MG63 (cell line): ENCODE measurements around the gene EPB41. TPM values are rescaled to one million over a fixed set of nuclear protein-coding genes. Genes with fewer than 3 reads are reported as not detected.
"Not testable (repeated sequence)": the region's sequence is repeated elsewhere in the genome, so short reads cannot be mapped to it uniquely, and the experiment has no call there.

ENCODE experiments used
- DNase-seq: peaks from one replicate; pipeline ENCODE4 v3.0.0-alpha.2; 2020
- H3K27me3 ChIP-seq: fragments of 250-450 bp; sonication (Bioruptor Pico); 2 replicates; pipeline ENCODE4 v1.5.1; 2020; ENCODE audit warnings: mild to moderate bottlenecking, moderate library complexity
- H3K36me3 ChIP-seq: fragments of 250-450 bp; sonication (Bioruptor Pico); 2 replicates; pipeline ENCODE4 v1.5.1; 2020; ENCODE audit warnings: mild to moderate bottlenecking, moderate library complexity
- H3K4me3 ChIP-seq: fragments of 250-450 bp; sonication (Bioruptor Pico); 2 replicates; pipeline ENCODE4 v1.5.1; 2020; ENCODE audit warnings: mild to moderate bottlenecking, moderate library complexity
- H3K9me3 ChIP-seq: fragments of 250-450 bp; sonication (Bioruptor Pico); 2 replicates; pipeline ENCODE4 v1.5.1; 2020; ENCODE audit warnings: mild to moderate bottlenecking, moderate library complexity
- total RNA-seq: library from RNA; depleted of rRNA; stranded (reverse); fragments of >200 nt; shearing (Covaris generic); gene quantifications from 2 replicates; pipeline ENCODE4 v1.2.3, GENCODE V29; 2014; ENCODE audit warnings: low replicate concordance

Gene EPB41
- total RNA-seq, 1 experiment from 2014 or later, result 4.6 TPM

DNA sequence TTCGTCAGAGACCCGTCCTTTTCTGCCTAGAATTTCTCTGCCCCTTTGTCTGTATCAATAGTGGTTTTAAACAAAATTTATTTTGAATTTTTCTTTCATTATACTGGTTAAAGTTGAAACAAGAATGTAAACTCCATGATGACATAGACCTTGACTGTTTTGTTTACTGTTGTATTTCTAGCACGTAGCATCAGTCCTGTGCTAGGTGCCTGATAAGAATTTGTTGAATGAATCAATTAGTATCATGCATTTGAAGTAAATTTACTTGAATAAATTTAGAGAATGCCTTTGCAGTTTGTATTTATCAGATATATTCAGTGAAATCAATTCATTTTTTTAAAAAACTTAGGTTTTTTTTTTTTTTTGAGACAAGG lies 69.9 kb downstream of the EPB41 start:
- DNase-seq, result no peak
- Histone ChIP-seq H3K4me3 (no peak overlapping the region), H3K27me3 (no peaks in the 10 kb centered on the region), H3K36me3 (no peaks in the 10 kb centered on the region), H3K9me3 (peaks cover 2% of the 10 kb centered on the region; the same call in 1 of the 2 replicates)

DNA sequence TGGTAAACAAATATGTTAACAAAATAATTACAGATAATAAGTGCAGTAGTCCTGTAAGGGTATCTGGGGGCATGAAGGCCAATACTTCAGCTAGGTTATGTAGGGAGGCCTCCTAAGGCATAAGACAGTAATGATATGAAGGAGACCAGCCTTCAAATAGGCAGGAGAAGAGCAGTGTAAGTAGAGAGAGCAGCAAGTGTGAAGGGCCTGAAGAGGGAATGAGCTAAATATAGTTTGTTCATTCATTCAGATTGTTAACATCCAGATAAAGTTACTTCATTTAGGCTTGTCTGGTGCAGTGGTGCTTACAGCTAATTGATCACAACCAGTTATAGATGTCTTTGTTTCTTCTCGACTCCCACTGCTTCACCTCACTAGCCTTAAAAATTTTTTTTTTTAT lies 71.1 kb downstream of the EPB41 start:
- no peaks in the 10 kb centered on the region for H3K27me3 ChIP-seq
- H3K4me3 ChIP-seq, result no peak overlapping the region
- no peaks in the 10 kb centered on the region for H3K36me3 ChIP-seq
- H3K9me3 ChIP-seq, result peaks cover 2% of the 10 kb centered on the region; the same call in 1 of the 2 replicates
- DNase-seq, result no peak

- H3K4me3 ChIP-seq, result no peak overlapping the region
- H3K36me3 ChIP-seq, result no peaks in the 10 kb centered on the region
- H3K27me3 ChIP-seq, result no peaks in the 10 kb centered on the region
- DNase-seq, result no peak
- H3K9me3 ChIP-seq, result peaks cover 2% of the 10 kb centered on the region; the same call in 1 of the 2 replicates
Observed at GRCh38 chr1:28986306-28986910, 72.0 kb downstream of the EPB41 start.

- H3K9me3 ChIP-seq, result no peaks in the 10 kb centered on the region
- no peaks in the 10 kb centered on the region for H3K36me3 ChIP-seq
- H3K27me3 ChIP-seq, result no peaks in the 10 kb centered on the region
- no peak overlapping the region for H3K4me3 ChIP-seq
- no peak for DNase-seq
Observed at GRCh38 chr1:29002792-29003191, 88.4 kb downstream of the EPB41 start.

DNA sequence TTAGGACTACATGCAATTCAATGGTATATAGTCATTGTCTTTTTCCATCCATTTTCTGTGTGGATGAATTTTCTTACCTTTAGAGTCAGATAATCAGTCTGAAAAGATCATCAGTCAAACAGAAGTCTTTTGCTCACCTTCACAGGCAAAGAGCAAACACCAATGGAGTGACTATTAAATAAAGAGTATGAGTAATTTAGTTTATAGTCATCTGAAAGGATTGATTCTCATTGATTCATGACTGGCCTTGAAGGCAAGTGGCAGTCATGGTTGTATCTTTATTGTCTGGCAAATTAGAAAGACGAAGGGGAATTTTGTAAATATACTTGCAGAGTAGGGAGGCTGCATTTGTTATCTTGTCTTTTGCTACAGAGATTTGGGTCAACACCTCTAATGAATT lies 89.9 kb downstream of the EPB41 start:
- H3K36me3 ChIP-seq, result no peaks in the 10 kb centered on the region
- no peak overlapping the region for H3K4me3 ChIP-seq
- DNase-seq, result no peak
- H3K9me3 ChIP-seq, result no peaks in the 10 kb centered on the region
- H3K27me3 ChIP-seq, result no peaks in the 10 kb centered on the region

DNA sequence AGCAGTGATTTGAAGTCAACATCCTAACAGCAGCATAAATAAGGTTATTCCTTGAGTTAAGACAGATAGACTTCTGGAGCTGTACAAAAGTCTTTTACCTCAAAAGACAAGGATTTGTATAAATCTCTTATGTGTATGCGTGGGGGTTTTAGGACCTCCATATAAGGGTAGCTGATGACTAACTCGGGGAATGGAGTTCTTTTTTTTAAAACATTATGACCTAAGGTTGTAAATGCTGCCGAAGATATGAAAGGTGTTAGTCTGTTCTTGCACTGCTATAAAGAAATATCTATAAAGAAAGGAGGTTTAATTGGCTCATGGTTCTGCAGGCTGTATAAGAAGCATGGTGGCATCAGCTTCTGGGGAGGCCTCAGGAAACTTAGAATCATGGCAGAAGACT lies 90.4 kb downstream of the EPB41 start:
- Histone ChIP-seq H3K4me3 (no peak overlapping the region), H3K27me3 (no peaks in the 10 kb centered on the region), H3K9me3 (no peaks in the 10 kb centered on the region), H3K36me3 (no peaks in the 10 kb centered on the region)
- DNase-seq, result no peak

GRCh38 chr1:29011775-29012174 lies 97.4 kb downstream of the EPB41 start:
- no peak for DNase-seq
- H3K36me3 ChIP-seq, result no peaks in the 10 kb centered on the region
- no peak overlapping the region for H3K4me3 ChIP-seq
- no peaks in the 10 kb centered on the region for H3K9me3 ChIP-seq
- no peaks in the 10 kb centered on the region for H3K27me3 ChIP-seq

DNA sequence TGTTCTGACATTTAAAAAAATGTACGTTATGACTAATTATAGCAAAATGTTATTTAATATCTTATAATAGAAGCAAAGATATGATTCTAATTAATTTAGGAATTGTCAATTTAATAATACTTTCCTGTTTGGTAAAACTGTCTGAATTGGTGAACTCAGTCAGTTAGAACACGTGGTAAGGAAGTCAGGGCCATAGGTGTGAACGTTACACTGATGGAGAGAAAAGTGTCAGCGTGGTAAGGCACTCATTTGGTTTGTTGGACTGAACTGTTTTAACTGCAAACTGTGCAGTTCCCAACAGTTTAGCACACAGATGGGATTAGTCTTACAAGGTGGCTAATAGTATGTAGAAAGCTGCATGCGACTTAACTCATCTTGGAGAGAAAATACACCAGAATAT lies 102.9 kb downstream of the EPB41 start:
- Histone ChIP-seq H3K27me3 (no peaks in the 10 kb centered on the region), H3K36me3 (no peaks in the 10 kb centered on the region), H3K9me3 (no peaks in the 10 kb centered on the region), H3K4me3 (no peak overlapping the region)
- no peak for DNase-seq

DNA sequence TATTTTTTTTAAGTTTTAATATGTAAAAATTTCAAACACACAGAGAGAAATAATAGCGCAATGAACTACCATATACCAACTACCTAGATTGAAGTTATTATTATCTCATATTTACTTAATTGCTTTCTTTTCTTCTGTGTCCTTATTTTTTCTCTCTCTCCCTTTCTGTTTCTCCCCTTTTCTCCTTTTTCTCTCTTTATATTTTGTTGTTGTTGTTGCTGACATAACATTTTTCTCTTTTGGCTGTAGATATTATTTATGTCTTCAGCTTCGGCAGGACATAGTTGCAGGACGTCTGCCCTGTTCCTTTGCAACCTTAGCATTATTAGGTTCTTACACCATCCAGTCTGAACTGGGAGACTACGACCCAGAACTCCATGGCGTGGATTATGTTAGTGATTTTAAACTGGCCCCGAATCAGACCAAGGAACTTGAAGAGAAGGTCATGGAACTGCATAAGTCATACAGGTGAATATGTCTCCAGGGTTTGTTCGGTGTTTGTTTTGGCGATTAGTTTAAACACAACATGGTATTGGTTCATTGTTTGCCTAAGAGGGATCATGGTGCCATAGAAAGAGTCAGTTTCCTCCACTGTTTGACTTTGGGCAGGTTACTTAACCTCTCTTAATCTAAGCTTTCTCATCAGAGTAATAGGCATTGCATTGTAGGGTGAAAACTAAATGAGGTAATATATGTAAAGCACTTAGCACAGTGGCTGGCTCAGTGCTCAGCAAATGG lies 103.8 kb downstream of the EPB41 start:
- Histone ChIP-seq H3K9me3 (no peaks in the 10 kb centered on the region), H3K4me3 (no peak overlapping the region)

DNA sequence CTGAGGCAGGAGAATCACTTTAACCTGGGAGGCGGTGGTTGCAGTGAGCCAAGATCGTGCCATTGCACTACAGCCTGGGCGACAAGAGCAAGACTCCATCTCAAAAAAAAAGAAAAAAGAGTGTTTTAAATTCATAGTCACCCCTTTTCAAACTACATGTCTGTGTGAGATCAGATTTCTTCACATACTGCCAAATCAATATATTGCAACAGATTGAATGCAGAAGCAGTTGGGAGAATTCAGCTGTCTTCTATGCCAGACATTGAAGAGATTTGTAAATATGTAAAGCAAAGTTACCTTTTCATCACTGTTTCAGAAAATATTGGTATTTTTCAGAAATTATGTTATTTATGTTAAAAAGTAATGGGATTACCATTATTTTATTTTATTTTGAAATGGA lies 108.3 kb downstream of the EPB41 start:
- Histone ChIP-seq H3K9me3 (no peaks in the 10 kb centered on the region), H3K4me3 (no peak overlapping the region), H3K36me3 (no peaks in the 10 kb centered on the region), H3K27me3 (no peaks in the 10 kb centered on the region)
- DNase-seq, result no peak

More for the DNA sequence above, 103.8 kb downstream of the EPB41 start:
- no peaks in the 10 kb centered on the region for H3K36me3 ChIP-seq
- no peaks in the 10 kb centered on the region for H3K27me3 ChIP-seq
- no peak for DNase-seq

DNA sequence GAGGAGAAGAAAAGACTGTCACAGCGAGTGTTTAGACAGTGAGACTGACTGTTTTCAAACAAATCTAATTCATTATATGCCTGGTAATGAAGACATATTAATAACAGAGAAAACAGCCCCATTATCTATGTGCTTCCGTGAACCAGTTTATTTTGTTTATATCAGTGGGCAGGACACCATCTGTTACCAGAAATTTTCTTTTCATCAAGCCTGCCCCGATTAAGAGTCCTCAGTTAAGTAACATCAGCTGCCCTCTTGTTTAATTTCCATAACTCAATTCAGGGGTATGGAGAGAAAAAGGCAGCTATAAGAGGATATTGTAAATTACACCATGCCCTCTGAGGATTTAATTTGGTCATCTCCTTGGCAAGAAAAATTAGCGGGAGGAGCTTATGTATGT lies 115.3 kb downstream of the EPB41 start:
- H3K9me3 ChIP-seq, result no peaks in the 10 kb centered on the region
- no peaks in the 10 kb centered on the region for H3K36me3 ChIP-seq
- H3K27me3 ChIP-seq, result no peaks in the 10 kb centered on the region
- DNase-seq, result no peak
- H3K4me3 ChIP-seq, result no peak overlapping the region

GRCh38 chr1:29032841-29033240 lies 118.5 kb downstream of the EPB41 start:
- H3K4me3 ChIP-seq, result no peak overlapping the region
- no peaks in the 10 kb centered on the region for H3K27me3 ChIP-seq
- H3K36me3 ChIP-seq, result no peaks in the 10 kb centered on the region
- DNase-seq, result no peak
- H3K9me3 ChIP-seq, result no peaks in the 10 kb centered on the region

DNA sequence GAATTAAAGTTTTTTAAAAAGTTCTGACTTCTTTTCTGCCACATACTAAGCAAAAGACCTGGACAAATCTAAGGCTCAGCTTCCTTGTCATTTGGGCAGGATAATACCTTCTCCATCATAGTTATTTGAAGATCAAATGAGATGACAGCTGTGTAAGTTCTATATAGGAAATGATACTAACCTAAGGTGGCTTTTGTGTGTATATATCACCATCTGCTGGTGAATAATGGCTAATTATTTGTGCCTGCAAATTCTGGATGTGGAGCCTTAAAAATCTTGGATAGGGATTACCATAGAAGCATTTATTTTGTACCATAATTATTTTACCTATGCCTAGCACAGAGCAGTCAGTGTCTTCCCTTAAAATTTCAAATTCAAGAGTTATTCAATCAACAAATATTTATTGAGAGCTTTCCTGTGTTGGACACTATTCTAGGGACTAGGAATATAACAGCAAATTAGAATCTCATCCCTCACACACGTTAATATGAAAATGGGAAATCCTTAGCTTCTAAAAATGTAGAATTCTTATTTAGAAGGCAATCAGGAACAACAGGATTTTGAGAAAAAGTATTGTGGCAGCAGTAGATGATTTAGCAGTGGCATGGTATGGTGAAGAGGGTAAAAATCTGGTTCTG lies 119.6 kb downstream of the EPB41 start:
- Histone ChIP-seq H3K9me3 (no peaks in the 10 kb centered on the region), H3K27me3 (no peaks in the 10 kb centered on the region), H3K4me3 (no peak overlapping the region), H3K36me3 (no peaks in the 10 kb centered on the region)
- DNase-seq, result no peak

DNA sequence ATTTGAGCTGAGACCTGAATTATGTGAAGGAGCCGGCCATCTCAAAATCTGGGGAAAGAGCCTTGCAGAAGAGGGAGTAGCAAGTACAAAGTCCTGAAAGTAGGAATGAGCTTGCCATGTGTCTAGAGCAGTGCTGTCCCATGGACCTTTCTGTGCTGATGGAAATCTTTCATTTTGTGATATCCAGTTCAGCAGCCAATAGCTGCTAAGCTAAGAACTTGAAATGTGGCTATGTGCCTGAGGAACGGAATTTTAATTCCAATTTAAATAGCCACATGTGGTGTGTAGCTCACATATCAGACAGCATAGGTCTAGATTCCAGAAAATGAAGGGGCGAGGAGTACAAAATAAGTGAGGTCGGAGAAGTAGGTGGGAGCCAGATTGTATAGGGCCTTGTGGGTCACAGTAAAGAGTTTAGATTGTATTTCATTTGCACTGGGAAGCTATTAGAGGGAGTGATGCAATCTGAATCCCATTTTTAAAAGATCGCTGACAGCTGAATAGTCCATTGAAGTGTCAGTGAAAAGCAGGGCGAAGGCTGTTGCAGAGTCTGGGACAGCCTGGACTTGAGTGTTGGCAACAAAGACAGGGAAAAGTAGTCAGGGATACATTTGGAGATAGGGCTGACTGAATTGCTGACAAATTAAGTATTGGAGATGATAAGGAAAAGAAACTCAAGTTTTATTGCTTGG lies 129.1 kb downstream of the EPB41 start:
- DNase-seq, result no peak
- Histone ChIP-seq H3K9me3 (no peaks in the 10 kb centered on the region), H3K27me3 (no peaks in the 10 kb centered on the region), H3K4me3 (no peak overlapping the region), H3K36me3 (no peaks in the 10 kb centered on the region)

GRCh38 chr1:29044010-29044409 lies 129.6 kb downstream of the EPB41 start:
- Histone ChIP-seq H3K36me3 (no peaks in the 10 kb centered on the region), H3K27me3 (no peaks in the 10 kb centered on the region), H3K9me3 (no peaks in the 10 kb centered on the region), H3K4me3 (no peak overlapping the region)
- DNase-seq, result no peak

- not testable (repeated sequence) for DNase-seq, H3K27me3 ChIP-seq, H3K4me3 ChIP-seq, H3K9me3 ChIP-seq, H3K36me3 ChIP-seq
Observed at GRCh38 chr1:29045663-29046062, 131.3 kb downstream of the EPB41 start.

DNA sequence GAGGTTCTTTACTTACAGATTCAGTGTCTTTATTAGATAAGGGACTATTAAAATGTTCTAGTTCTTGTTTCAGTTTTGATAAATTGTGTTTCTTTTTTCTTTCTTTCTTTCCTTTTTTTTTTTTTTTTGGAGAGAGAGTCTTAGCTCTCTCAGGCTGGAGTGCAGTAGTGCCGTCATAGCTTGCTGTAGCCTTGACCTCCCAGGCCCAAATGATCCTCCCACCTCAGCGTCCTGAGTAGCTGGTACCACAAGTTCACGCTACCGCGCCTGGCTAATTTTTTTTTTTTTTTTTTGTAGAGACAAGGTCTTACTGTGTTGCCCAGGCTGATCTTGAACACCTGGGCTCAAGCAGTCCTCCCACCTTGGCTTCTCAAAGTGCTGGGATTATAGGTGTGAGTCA lies 132.8 kb downstream of the EPB41 start:
- Histone ChIP-seq H3K36me3 (no peaks in the 10 kb centered on the region), H3K4me3 (no peak overlapping the region), H3K9me3 (no peaks in the 10 kb centered on the region), H3K27me3 (no peaks in the 10 kb centered on the region)
- DNase-seq, result no peak
